Heart left ventricle (tissue), 13 donors: Measurements from ENCODE around the gene TRMT2A.

Source experiments
- CTCF ChIP-seq, 12 donors: fragments of 200-600 bp; sonication (generic) in 4 of 12; IDR thresholded peaks; one replicate each; pipeline versions ENCODE4 v1.5.0 to v1.8.0; 2018 to 2022; ENCODE audit warnings: antibody characterized with exemption in 12 of 12, mild to moderate bottlenecking in 5 of 12
- POLR2A ChIP-seq, 2 donors: fragments of 450-650 bp; IDR thresholded peaks; one replicate each; pipeline ENCODE4 v1.6.1; 2017; ENCODE audit warnings: antibody characterized with exemption in 2 of 2, mild to moderate bottlenecking in 2 of 2, moderate library complexity in 2 of 2
- donor health status: ischemic (EF 13 %, LVEDD 7.1; RV severe dilation, severe dysfunction).
- donor health status: DM: no; HTN: yes; CAD: no.
- donor health status: DM: no; HTN: no; CAD: no.
- donor health status: ischemic (EF 25% LVEDD 6.9; RV normal size, moderate dysfunction).
- donor health status: ischemic (EF 25% LVEDD 5.7; RV mildly dilated, moderate dysfunction).
- donor health status: ischemic (EF 35%, LVEDD 5.7; RV mildly dilated, moderate dysfunction).
- donor health status: nonischemic (EF 11% LVEDD 7.7; RV severe dilation, severe dysfunction).
- donor health status: DM: yes; HTN: yes; CAD: no.
- donor health status: PGD.
- donor health status: ischemic (EF 29% LVEDD 5.4; RV normal size, mild dysfunction).
- donor health status: nonischemic (EF 23%, LVEDD 6.1; RV moderate dilation, normal function).

DNA sequence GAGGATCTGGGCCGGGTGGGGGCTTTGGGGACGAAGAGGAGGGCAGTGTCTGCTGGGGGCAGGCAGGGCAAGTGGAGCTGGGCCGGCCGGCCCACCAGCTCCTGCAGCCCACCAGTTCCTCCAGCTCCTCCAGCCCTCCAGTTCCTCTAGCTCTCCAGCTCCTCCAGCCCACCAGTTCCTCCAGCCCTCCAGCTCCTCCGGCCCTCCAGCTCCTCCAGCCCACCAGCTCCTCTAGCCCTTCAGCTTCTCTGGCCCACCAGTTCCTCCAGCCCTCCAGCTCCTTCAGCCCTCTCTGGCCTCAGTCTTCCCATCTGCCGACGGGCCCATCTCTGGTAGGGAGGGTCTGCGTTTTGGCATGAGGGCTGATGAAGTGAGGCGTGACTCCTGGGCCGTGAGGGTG, 43.0 kb upstream of the TRMT2A start:
- TF ChIP-seq CTCF (IDR thresholded peaks at IDR 0.05) (no peak), POLR2A (IDR thresholded peaks at IDR 0.05) (no peak)
